Neural cell (in vitro differentiated cells): ENCODE data around the gene PPM1H. TPM values are rescaled to one million over a fixed set of nuclear protein-coding genes. Genes with fewer than 3 reads are reported as not detected.

Experiments used
- H2AFZ ChIP-seq: fragments of 200-600, 300-800 bp; sonication (generic), shearing (Covaris generic); 2 replicates; pipeline ENCODE4 v1.6.0; 2014; ENCODE audit warnings: low read depth, mild to moderate bottlenecking, antibody characterized with exemption, low read length, moderate library complexity
- H3F3A ChIP-seq: fragments of 200-600 bp; shearing (Covaris generic); 2 replicates; pipeline ENCODE4 v1.6.1; 2016; ENCODE audit warnings: mild to moderate bottlenecking, moderate library complexity, mixed read lengths, antibody characterized with exemption, low read length; ENCODE audit not compliant: insufficient read depth, poor library complexity, severe bottlenecking
- H3K27ac ChIP-seq: fragments of 200-600, 300-800 bp; sonication (generic), shearing (Covaris generic); 2 replicates; pipeline ENCODE4 v1.5.1; 2014; ENCODE audit warnings: mild to moderate bottlenecking, low read length, moderate library complexity
- H3K27me3 ChIP-seq: fragments of 300-800, 200-600 bp; sonication (generic), shearing (Covaris generic); 2 replicates; pipeline ENCODE4 v1.6.0; 2014; ENCODE audit warnings: mild to moderate bottlenecking, low read depth, low read length, moderate library complexity; ENCODE audit not compliant: insufficient read depth
- H3K36me3 ChIP-seq: fragments of 300-800, 200-600 bp; sonication (generic), shearing (Covaris generic); 2 replicates; pipeline ENCODE4 v1.5.1; 2014; ENCODE audit warnings: mild to moderate bottlenecking, antibody characterized with exemption, low read length, moderate library complexity; ENCODE audit not compliant: insufficient read depth
- H3K4me2 ChIP-seq: fragments of 300-800, 200-600 bp; sonication (generic), shearing (Covaris generic); 2 replicates; pipeline ENCODE4 v1.6.0; 2014; ENCODE audit warnings: mild to moderate bottlenecking, low read length
- H3K4me3 ChIP-seq: fragments of 300-800, 200-600 bp; sonication (generic), shearing (Covaris generic); 2 replicates; pipeline ENCODE4 v1.5.1; 2014; ENCODE audit warnings: mild to moderate bottlenecking, low read length, moderate library complexity
- H3K79me2 ChIP-seq: fragments of 200-600 bp; shearing (Covaris generic); replicated peaks from 2 replicates; pipeline ENCODE4 v1.6.0; 2014; ENCODE audit warnings: mild to moderate bottlenecking, low read length, moderate library complexity; ENCODE audit not compliant: insufficient read depth
- H3K9ac ChIP-seq: fragments of 300-800, 200-600 bp; sonication (generic), shearing (Covaris generic); 2 replicates; pipeline ENCODE4 v1.6.1; 2016; ENCODE audit warnings: mild to moderate bottlenecking, low read length, mixed read lengths
- H3K9me2 ChIP-seq: fragments of 200-600 bp; shearing (Covaris generic); 2 replicates; pipeline ENCODE4 v1.6.1; 2016; ENCODE audit warnings: mild to moderate bottlenecking, low read length, mixed read lengths; ENCODE audit not compliant: insufficient read depth
- H3K9me3 ChIP-seq: fragments of 200-600, 300-800 bp; sonication (generic), shearing (Covaris generic); 2 replicates; pipeline ENCODE4 v1.6.1; 2016; ENCODE audit warnings: mild to moderate bottlenecking, mixed run types, low read length, moderate library complexity, mixed read lengths
- H4K20me1 ChIP-seq: fragments of 200-600 bp; shearing (Covaris generic); 2 replicates; pipeline ENCODE4 v1.6.1; 2016; ENCODE audit warnings: mild to moderate bottlenecking, mixed run types; ENCODE audit not compliant: insufficient read depth
- EP300 ChIP-seq: fragments of 450-650 bp; conservative IDR thresholded peaks from 2 replicates; pipeline ENCODE4 v1.6.1; 2014; ENCODE audit warnings: antibody characterized with exemption, mild to moderate bottlenecking, moderate library complexity; ENCODE audit not compliant: poor library complexity, severe bottlenecking
- EZH2 ChIP-seq: fragments of 200-600, 300-800 bp; shearing (Covaris generic), sonication (generic); IDR thresholded peaks from 2 replicates; pipeline ENCODE4 v1.6.1; 2014; ENCODE audit warnings: antibody characterized with exemption, low read length, borderline replicate concordance, mild to moderate bottlenecking; ENCODE audit not compliant: insufficient read depth, poor library complexity, severe bottlenecking
- MXI1 ChIP-seq: fragments of 450-650 bp; conservative IDR thresholded peaks from 2 replicates; pipeline ENCODE4 v1.6.1; 2014; ENCODE audit warnings: antibody characterized with exemption, mild to moderate bottlenecking; ENCODE audit not compliant: poor library complexity, severe bottlenecking
- POLR2AphosphoS5 ChIP-seq: IDR thresholded peaks from 2 replicates; pipeline ENCODE4 v1.6.1; 2012
- RAD21 ChIP-seq: fragments of 450-650 bp; conservative IDR thresholded peaks from 2 replicates; pipeline ENCODE4 v1.6.1; 2014; ENCODE audit warnings: antibody characterized with exemption, mild to moderate bottlenecking, moderate library complexity
- SMC3 ChIP-seq: fragments of 450-650 bp; conservative IDR thresholded peaks from 2 replicates; pipeline ENCODE4 v1.6.1; 2014; ENCODE audit warnings: antibody characterized with exemption, mild to moderate bottlenecking, moderate library complexity; ENCODE audit not compliant: poor library complexity
- TAF1 ChIP-seq: IDR thresholded peaks from 2 replicates; pipeline ENCODE4 v1.6.1; 2012; ENCODE audit warnings: low read depth
- polyA plus RNA-seq: library from polyadenylated mRNA; depleted of rRNA; stranded (reverse); fragments of >200 nt; gene quantifications from 2 replicates; pipeline ENCODE4 v1.2.3, GENCODE V29; 2014
- TF ChIP-seq, protein P1 (sequence below): fragments of 450-650 bp; IDR thresholded peaks from 2 replicates; pipeline ENCODE4 v1.5.1; 2014; ENCODE audit warnings: antibody characterized with exemption, mild to moderate bottlenecking, moderate library complexity; ENCODE audit not compliant: poor library complexity, severe bottlenecking
- TF ChIP-seq, protein P2 (sequence below): IDR thresholded peaks from 2 replicates; pipeline ENCODE4 v1.6.1; 2012; ENCODE audit warnings: borderline replicate concordance

Gene PPM1H
- polyA plus RNA-seq, 1 donor from 2014 or later, result 3.9 TPM

DNA sequence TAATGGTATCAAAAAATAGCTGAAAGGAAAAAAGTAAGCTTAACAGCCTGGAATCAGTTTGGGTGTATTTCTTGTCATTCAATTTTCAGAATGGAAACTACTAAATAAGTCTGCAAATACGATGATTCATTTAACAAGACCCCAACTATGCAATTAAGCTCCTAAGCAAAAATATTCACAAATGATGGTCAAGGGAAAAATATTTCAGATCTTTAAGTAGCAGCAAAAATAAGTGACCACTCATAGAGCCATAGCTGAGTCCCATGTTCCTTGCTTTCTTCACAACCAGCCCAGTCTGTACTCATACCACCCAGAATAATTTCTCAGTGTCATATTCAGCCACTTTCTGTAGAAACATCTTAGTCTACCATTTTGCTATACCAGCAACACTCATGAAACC, 185.4 kb downstream of the PPM1H start:
- Histone ChIP-seq H4K20me1 (no peaks in the 10 kb centered on the region), H3K36me3 (no peaks in the 10 kb centered on the region), H3F3A (no peaks in the 10 kb centered on the region), H2AFZ (no peak overlapping the region), H3K4me3 (no peak overlapping the region), H3K27ac (no peak overlapping the region), H3K27me3 (no peaks in the 10 kb centered on the region), H3K9me3 (no peaks in the 10 kb centered on the region), H3K9me2 (no peaks in the 10 kb centered on the region), H3K79me2 (no peaks in the 10 kb centered on the region), H3K4me2 (no peak overlapping the region), H3K9ac (no peak overlapping the region)
- no peak for TF ChIP-seq EZH2
- no peak for TF ChIP-seq POLR2AphosphoS5
- TF ChIP-seq RAD21, result no peak
- TF ChIP-seq, protein P1, sequence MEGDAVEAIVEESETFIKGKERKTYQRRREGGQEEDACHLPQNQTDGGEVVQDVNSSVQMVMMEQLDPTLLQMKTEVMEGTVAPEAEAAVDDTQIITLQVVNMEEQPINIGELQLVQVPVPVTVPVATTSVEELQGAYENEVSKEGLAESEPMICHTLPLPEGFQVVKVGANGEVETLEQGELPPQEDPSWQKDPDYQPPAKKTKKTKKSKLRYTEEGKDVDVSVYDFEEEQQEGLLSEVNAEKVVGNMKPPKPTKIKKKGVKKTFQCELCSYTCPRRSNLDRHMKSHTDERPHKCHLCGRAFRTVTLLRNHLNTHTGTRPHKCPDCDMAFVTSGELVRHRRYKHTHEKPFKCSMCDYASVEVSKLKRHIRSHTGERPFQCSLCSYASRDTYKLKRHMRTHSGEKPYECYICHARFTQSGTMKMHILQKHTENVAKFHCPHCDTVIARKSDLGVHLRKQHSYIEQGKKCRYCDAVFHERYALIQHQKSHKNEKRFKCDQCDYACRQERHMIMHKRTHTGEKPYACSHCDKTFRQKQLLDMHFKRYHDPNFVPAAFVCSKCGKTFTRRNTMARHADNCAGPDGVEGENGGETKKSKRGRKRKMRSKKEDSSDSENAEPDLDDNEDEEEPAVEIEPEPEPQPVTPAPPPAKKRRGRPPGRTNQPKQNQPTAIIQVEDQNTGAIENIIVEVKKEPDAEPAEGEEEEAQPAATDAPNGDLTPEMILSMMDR, result no peak
- no peak for TF ChIP-seq SMC3
- TF ChIP-seq, protein P2, sequence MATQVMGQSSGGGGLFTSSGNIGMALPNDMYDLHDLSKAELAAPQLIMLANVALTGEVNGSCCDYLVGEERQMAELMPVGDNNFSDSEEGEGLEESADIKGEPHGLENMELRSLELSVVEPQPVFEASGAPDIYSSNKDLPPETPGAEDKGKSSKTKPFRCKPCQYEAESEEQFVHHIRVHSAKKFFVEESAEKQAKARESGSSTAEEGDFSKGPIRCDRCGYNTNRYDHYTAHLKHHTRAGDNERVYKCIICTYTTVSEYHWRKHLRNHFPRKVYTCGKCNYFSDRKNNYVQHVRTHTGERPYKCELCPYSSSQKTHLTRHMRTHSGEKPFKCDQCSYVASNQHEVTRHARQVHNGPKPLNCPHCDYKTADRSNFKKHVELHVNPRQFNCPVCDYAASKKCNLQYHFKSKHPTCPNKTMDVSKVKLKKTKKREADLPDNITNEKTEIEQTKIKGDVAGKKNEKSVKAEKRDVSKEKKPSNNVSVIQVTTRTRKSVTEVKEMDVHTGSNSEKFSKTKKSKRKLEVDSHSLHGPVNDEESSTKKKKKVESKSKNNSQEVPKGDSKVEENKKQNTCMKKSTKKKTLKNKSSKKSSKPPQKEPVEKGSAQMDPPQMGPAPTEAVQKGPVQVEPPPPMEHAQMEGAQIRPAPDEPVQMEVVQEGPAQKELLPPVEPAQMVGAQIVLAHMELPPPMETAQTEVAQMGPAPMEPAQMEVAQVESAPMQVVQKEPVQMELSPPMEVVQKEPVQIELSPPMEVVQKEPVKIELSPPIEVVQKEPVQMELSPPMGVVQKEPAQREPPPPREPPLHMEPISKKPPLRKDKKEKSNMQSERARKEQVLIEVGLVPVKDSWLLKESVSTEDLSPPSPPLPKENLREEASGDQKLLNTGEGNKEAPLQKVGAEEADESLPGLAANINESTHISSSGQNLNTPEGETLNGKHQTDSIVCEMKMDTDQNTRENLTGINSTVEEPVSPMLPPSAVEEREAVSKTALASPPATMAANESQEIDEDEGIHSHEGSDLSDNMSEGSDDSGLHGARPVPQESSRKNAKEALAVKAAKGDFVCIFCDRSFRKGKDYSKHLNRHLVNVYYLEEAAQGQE, result no peak
- no peak for TF ChIP-seq TAF1
- TF ChIP-seq MXI1, result no peak
- TF ChIP-seq EP300, result no peak

DNA sequence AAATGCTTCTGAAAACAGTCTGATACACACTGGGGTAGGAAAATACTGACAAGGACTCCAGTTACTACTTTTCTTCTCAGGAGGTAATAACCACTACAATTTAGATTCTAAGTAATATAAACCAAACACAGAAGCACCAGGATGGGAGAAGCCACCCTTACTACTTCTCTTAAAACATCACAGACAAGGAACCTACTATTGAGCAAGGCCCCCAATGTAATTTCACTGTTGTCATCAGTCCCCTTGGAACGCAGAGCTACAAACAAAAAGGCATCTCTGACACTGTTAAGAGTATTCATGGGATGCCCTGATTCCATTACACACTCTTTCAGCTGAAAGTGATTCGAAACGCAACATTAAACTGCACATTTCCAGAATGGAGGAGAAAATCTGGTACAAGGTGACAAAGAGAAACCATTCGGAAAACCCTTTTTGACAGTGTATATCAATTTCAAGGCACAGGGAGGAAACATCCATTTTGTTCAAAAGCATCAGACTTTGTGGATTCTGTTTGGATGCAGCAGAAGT, 185.9 kb downstream of the PPM1H start:
- no peaks in the 10 kb centered on the region for H3K9me2 ChIP-seq
- H4K20me1 ChIP-seq, result no peaks in the 10 kb centered on the region
- TF ChIP-seq RAD21 (no peak), EZH2 (no peak), EP300 (no peak), SMC3 (no peak), POLR2AphosphoS5 (no peak)
- TF ChIP-seq, protein P1, result no peak
- H3K36me3 ChIP-seq, result no peaks in the 10 kb centered on the region
- H2AFZ ChIP-seq, result no peak overlapping the region
- no peak overlapping the region for H3K4me3 ChIP-seq
- no peak overlapping the region for H3K9ac ChIP-seq
- no peak overlapping the region for H3K4me2 ChIP-seq
- no peaks in the 10 kb centered on the region for H3K27me3 ChIP-seq
- no peak overlapping the region for H3K27ac ChIP-seq
- no peaks in the 10 kb centered on the region for H3F3A ChIP-seq
- H3K79me2 ChIP-seq, result no peaks in the 10 kb centered on the region
- no peaks in the 10 kb centered on the region for H3K9me3 ChIP-seq
